Vagina (tissue), 2 donors: ENCODE measurements around the gene MRC1.

Source experiments
- CTCF ChIP-seq, 3 experiments: fragments of 450-650 bp in 2 of 3; fragments of 200-600 bp in 1 of 3; sonication (generic) in 1 of 3; IDR thresholded peaks; one replicate each; pipeline ENCODE4 v1.5.1; 2017 to 2019; ENCODE audit warnings: antibody characterized with exemption in 3 of 3, mild to moderate bottlenecking in 2 of 3, moderate library complexity in 2 of 3
- POLR2A ChIP-seq, 2 donors: fragments of 450-650 bp; IDR thresholded peaks; one replicate each; pipeline ENCODE4 v1.6.1; 2017; ENCODE audit warnings: antibody characterized with exemption in 2 of 2, mild to moderate bottlenecking in 2 of 2, moderate library complexity in 2 of 2

GRCh38 chr10:17850501-17850900, 41.4 kb downstream of the MRC1 start:
- TF ChIP-seq CTCF (IDR thresholded peaks at IDR 0.05) (no peak), POLR2A (IDR thresholded peaks at IDR 0.05) (no peak)
